Thymus (tissue), 11 donors: ENCODE results near the gene FAH. TPM values are rescaled to one million over a fixed set of nuclear protein-coding genes. Genes with fewer than 3 reads are reported as not detected.

Experiments used
- DNase-seq, 9 donors: peaks; one replicate each; pipeline ENCODE4 v3.0.0-alpha.2; 2013; ENCODE audit warnings: low spot score in 9 of 9, low read depth in 6 of 9, missing footprints in 1 of 9
- H3K27ac ChIP-seq, 2 donors: one replicate each; pipeline ENCODE4 v1.5.1; 2013; ENCODE audit warnings: control low read depth in 1 of 2, low read depth in 1 of 2, low read length in 1 of 2, mild to moderate bottlenecking in 1 of 2, moderate library complexity in 1 of 2
- H3K27me3 ChIP-seq, 2 donors: one replicate each; pipeline ENCODE4 v1.5.1; 2013; ENCODE audit warnings: low read length in 1 of 2; ENCODE audit not compliant: control insufficient read depth in 2 of 2, insufficient read depth in 1 of 2
- H3K36me3 ChIP-seq, 2 donors: one replicate each; pipeline ENCODE4 v1.5.1; 2013; ENCODE audit warnings: low read length in 1 of 2, mild to moderate bottlenecking in 1 of 2, moderate library complexity in 1 of 2; ENCODE audit not compliant: control insufficient read depth in 2 of 2, insufficient read depth in 2 of 2
- H3K4me1 ChIP-seq, 2 donors: one replicate each; pipeline ENCODE4 v1.5.1; 2013; ENCODE audit warnings: low read length in 2 of 2; ENCODE audit not compliant: control insufficient read depth in 2 of 2, insufficient read depth in 2 of 2
- H3K4me3 ChIP-seq, 2 donors: one replicate each; pipeline ENCODE4 v1.5.1; 2013; ENCODE audit warnings: low read length in 2 of 2, control low read depth in 1 of 2, mild to moderate bottlenecking in 1 of 2
- H3K9me3 ChIP-seq, 2 donors: one replicate each; pipeline ENCODE4 v1.5.1; 2013; ENCODE audit warnings: low read length in 1 of 2, mild to moderate bottlenecking in 1 of 2; ENCODE audit not compliant: control insufficient read depth in 2 of 2, insufficient read depth in 1 of 2
- WGBS: extraction: QIAGEN DNeasy Blood & Tissue Kit; methylation state at CpG from one replicate; pipeline ENCODE4 v1.1.7; 2013; 5-methylcytosine and 5-hydroxymethylcytosine counted together
- polyA plus RNA-seq: library from polyadenylated mRNA; stranded (reverse); fragments of 200-250 nt; gene quantifications from one replicate; pipeline ENCODE4 v1.2.3, GENCODE V29; 2013
- total RNA-seq: library from RNA; stranded (reverse); fragments of 120-200 nt; gene quantifications from one replicate; pipeline ENCODE4 v1.2.4, GENCODE V29; 2013
- donor health status: healthy.

The FAH gene
- total and polyA plus RNA-seq, 2 donors, result 11.5 to 18.3 TPM

GRCh38 chr15:80173022-80173759 is 20.4 kb downstream of the FAH start:
- no peaks in the 10 kb centered on the region for H3K9me3 ChIP-seq
- WGBS, result 81% methylated on average over 10 of the region's 10 CpGs
- no peaks in the 10 kb centered on the region for H3K4me1 ChIP-seq
- H3K27ac ChIP-seq, result no peak overlapping the region
- peak in 8 of 9 donors; percentile 40 to 81 (median 62) for DNase-seq
- peaks cover 0 to 4% of the 10 kb centered on the region in 2 donors for H3K36me3 ChIP-seq
- H3K4me3 ChIP-seq, result no peak overlapping the region
- no peaks in the 10 kb centered on the region for H3K27me3 ChIP-seq

GRCh38 chr15:80174017-80174746 is 21.4 kb downstream of the FAH start:
- Histone ChIP-seq H3K4me3 (no peak overlapping the region), H3K9me3 (no peaks in the 10 kb centered on the region), H3K36me3 (peaks cover 0 to 4% of the 10 kb centered on the region in 2 donors), H3K27me3 (no peaks in the 10 kb centered on the region), H3K27ac (no peak overlapping the region), H3K4me1 (no peaks in the 10 kb centered on the region)
- WGBS, result 96% methylated on average over 11 of the region's 11 CpGs
- no peak for DNase-seq

GRCh38 chr15:80175436-80175835 is 22.6 kb downstream of the FAH start:
- 99% methylated on average over 9 of the region's 9 CpGs for WGBS
- H3K27ac ChIP-seq, result no peak overlapping the region
- DNase-seq, result no peak

GRCh38 chr15:80176443-80176842 is 23.6 kb downstream of the FAH start:
- Histone ChIP-seq H3K27me3 (no peaks in the 10 kb centered on the region), H3K9me3 (no peaks in the 10 kb centered on the region), H3K4me3 (no peak overlapping the region), H3K36me3 (peaks cover 0 to 6% of the 10 kb centered on the region in 2 donors), H3K27ac (no peak overlapping the region), H3K4me1 (no peaks in the 10 kb centered on the region)
- no peak for DNase-seq
- 80% methylated on average over 6 of the region's 6 CpGs for WGBS

More at GRCh38 chr15:80175436-80175835, 22.6 kb downstream of the FAH start:
- H3K4me3 ChIP-seq, result no peak overlapping the region
- no peaks in the 10 kb centered on the region for H3K4me1 ChIP-seq
- H3K36me3 ChIP-seq, result peaks cover 0 to 4% of the 10 kb centered on the region in 2 donors
- H3K27me3 ChIP-seq, result no peaks in the 10 kb centered on the region
- no peaks in the 10 kb centered on the region for H3K9me3 ChIP-seq

- DNase-seq, result no peak
- peaks cover 0 to 7% of the 10 kb centered on the region in 2 donors for H3K36me3 ChIP-seq
These were observed 24.4 kb downstream of the FAH start for GRCh38 chr15:80177156-80177555.

GRCh38 chr15:80179025-80179759 is 26.4 kb downstream of the FAH start:
- no peak for DNase-seq
- 95% methylated on average over 17 of the region's 17 CpGs for WGBS

More at GRCh38 chr15:80177156-80177555, 24.4 kb downstream of the FAH start:
- no peaks in the 10 kb centered on the region for H3K9me3 ChIP-seq
- no peak overlapping the region for H3K4me3 ChIP-seq
- WGBS, result 98% methylated on average over 2 of the region's 2 CpGs
- no peaks in the 10 kb centered on the region for H3K27me3 ChIP-seq
- H3K27ac ChIP-seq, result no peak overlapping the region
- H3K4me1 ChIP-seq, result no peaks in the 10 kb centered on the region

GRCh38 chr15:80179935-80180334 is 27.1 kb downstream of the FAH start:
- DNase-seq, result no peak
- Histone ChIP-seq H3K4me1 (no peaks in the 10 kb centered on the region), H3K27me3 (no peaks in the 10 kb centered on the region), H3K4me3 (no peak overlapping the region), H3K27ac (no peak overlapping the region), H3K36me3 (peaks cover 0 to 2% of the 10 kb centered on the region in 2 donors), H3K9me3 (no peaks in the 10 kb centered on the region)
- 88% methylated on average over 16 of the region's 16 CpGs for WGBS

More at GRCh38 chr15:80179025-80179759, 26.4 kb downstream of the FAH start:
- Histone ChIP-seq H3K4me1 (no peaks in the 10 kb centered on the region), H3K36me3 (peaks cover 0 to 7% of the 10 kb centered on the region in 2 donors), H3K27ac (no peak overlapping the region), H3K9me3 (no peaks in the 10 kb centered on the region), H3K4me3 (no peak overlapping the region), H3K27me3 (no peaks in the 10 kb centered on the region)

- DNase-seq, result no peak
These were observed 27.7 kb downstream of the FAH start for GRCh38 chr15:80180468-80180867.

GRCh38 chr15:80180986-80181385 is 28.2 kb downstream of the FAH start:
- WGBS, result 95% methylated on average over 10 of the region's 10 CpGs
- no peaks in the 10 kb centered on the region for H3K9me3 ChIP-seq
- no peak overlapping the region for H3K27ac ChIP-seq
- no peaks in the 10 kb centered on the region for H3K4me1 ChIP-seq
- peaks cover 0 to 2% of the 10 kb centered on the region in 2 donors for H3K36me3 ChIP-seq
- no peak for DNase-seq
- no peaks in the 10 kb centered on the region for H3K27me3 ChIP-seq
- H3K4me3 ChIP-seq, result no peak overlapping the region

More at GRCh38 chr15:80180468-80180867, 27.7 kb downstream of the FAH start:
- H3K27ac ChIP-seq, result no peak overlapping the region
- H3K4me3 ChIP-seq, result no peak overlapping the region
- peaks cover 0 to 2% of the 10 kb centered on the region in 2 donors for H3K36me3 ChIP-seq
- no peaks in the 10 kb centered on the region for H3K4me1 ChIP-seq
- 97% methylated on average over 7 of the region's 7 CpGs for WGBS
- no peaks in the 10 kb centered on the region for H3K27me3 ChIP-seq
- H3K9me3 ChIP-seq, result no peaks in the 10 kb centered on the region
